Duodenal mucosa (tissue), 2 donors: ENCODE measurements around the gene TNS3.

Experiments
- H3K27ac ChIP-seq: one replicate; pipeline ENCODE4 v1.7.0; 2013; ENCODE audit warnings: low read depth, low read length
- H3K27me3 ChIP-seq, 2 donors: one replicate each; pipeline ENCODE4 v1.7.0; 2013; ENCODE audit warnings: low read length in 2 of 2, control low read depth in 1 of 2; ENCODE audit not compliant: insufficient read depth in 2 of 2, control insufficient read depth in 1 of 2
- H3K36me3 ChIP-seq, 2 donors: one replicate each; pipeline ENCODE4 v1.7.0; 2013; ENCODE audit warnings: low read length in 2 of 2, control low read depth in 1 of 2; ENCODE audit not compliant: insufficient read depth in 2 of 2, control insufficient read depth in 1 of 2
- H3K4me1 ChIP-seq, 2 donors: one replicate each; pipeline ENCODE4 v1.7.0; 2013; ENCODE audit warnings: low read length in 2 of 2, control low read depth in 1 of 2; ENCODE audit not compliant: insufficient read depth in 2 of 2, control insufficient read depth in 1 of 2
- H3K4me3 ChIP-seq, 2 donors: one replicate each; pipeline ENCODE4 v1.7.0; 2013; ENCODE audit warnings: low read length in 2 of 2, low read depth in 1 of 2
- H3K9ac ChIP-seq, 2 donors: one replicate each; pipeline ENCODE4 v1.7.0; 2013; ENCODE audit warnings: low read length in 2 of 2, low read depth in 1 of 2
- H3K9me3 ChIP-seq, 2 donors: one replicate each; pipeline ENCODE4 v1.7.0; 2013; ENCODE audit warnings: low read length in 2 of 2, control low read depth in 1 of 2; ENCODE audit not compliant: control insufficient read depth in 1 of 2

The TNS3 gene

DNA sequence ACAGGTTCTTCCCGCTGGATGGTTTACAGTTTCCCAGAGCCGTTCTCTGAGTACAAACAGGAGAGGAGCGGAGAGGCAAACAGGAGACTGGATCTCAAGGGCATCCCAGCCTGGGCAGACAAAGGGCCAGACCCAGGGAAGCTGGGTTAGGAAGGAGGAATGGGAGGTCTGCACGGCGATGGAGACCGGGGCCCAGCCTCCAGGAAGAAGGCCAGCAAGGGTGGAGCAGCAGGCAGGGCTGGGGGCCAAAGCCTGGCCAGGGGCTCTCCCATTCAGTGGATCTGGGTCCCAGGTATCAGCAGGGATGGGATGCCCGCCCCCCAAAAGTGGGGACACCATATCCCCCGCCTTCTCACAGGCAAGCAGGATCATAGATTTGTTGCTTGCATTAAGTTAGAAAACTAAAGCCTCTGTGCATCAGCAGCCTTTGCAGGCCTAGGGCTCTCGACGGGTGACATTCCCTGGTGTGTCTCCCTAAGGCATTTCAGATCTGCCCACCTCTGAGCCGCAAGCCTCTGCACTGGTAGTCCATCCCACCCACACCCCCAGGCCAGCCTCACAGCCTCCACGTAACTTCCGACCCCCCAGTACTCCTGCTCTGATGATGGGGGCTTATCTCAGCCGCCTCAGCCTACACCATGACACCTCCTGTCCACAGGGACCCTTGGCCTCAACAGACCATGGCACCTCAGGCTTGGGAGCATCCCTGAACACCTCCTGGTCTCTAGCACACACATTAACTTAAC lies 59.9 kb downstream of the TNS3 start:
- Histone ChIP-seq H3K36me3 (peaks cover 10 to 56% of the 10 kb centered on the region in 2 donors), H3K9me3 (no peaks in the 10 kb centered on the region), H3K9ac (no peak overlapping the region), H3K27me3 (no peaks in the 10 kb centered on the region), H3K4me3 (no peak overlapping the region), H3K4me1 (peaks cover 33 to 36% of the 10 kb centered on the region in 2 donors), H3K27ac (no peak overlapping the region)

DNA sequence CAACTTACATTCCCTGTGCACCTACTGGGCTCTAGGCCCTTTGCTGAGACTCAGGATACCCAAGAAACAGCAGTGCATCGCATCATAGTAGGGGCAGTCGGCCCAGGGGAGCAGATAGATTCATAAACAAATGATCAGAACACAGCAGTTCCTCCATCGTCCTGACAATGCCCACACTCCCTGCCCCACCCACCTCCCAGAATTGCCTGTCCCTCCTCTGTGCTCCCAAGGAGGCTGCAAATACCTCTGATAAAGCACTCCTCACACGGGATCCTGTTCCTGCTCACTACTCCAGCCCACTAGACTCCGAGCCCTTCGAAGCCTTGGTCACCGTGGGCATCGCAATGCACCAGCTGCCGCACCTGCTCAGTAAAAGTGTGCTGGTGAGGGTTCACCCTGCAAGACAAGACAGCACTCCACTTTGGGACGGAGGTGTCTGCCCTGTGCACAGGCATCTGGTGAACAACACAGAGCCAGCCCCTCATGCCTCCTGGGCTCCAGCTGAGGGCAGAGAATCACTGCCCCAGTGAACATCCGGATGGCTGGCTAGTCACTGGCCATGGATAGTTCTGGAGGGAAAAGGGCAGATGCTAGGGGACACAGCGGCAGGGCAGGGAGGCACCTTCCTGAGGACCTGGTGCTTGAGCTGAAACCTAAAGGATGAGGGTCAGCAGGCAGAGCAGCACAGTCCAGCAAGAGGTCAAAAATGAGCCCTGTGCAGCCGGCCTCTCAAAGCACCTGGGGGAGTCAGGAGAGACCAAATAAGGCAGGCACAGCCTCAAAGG lies 60.7 kb downstream of the TNS3 start:
- no peak overlapping the region for H3K27ac ChIP-seq
- H3K36me3 ChIP-seq, result peaks cover 6 to 52% of the 10 kb centered on the region in 2 donors
- H3K4me3 ChIP-seq, result no peak overlapping the region
- H3K4me1 ChIP-seq, result peaks cover 34 to 38% of the 10 kb centered on the region in 2 donors
- H3K9me3 ChIP-seq, result no peaks in the 10 kb centered on the region
- H3K9ac ChIP-seq, result no peak overlapping the region
- H3K27me3 ChIP-seq, result no peaks in the 10 kb centered on the region

DNA sequence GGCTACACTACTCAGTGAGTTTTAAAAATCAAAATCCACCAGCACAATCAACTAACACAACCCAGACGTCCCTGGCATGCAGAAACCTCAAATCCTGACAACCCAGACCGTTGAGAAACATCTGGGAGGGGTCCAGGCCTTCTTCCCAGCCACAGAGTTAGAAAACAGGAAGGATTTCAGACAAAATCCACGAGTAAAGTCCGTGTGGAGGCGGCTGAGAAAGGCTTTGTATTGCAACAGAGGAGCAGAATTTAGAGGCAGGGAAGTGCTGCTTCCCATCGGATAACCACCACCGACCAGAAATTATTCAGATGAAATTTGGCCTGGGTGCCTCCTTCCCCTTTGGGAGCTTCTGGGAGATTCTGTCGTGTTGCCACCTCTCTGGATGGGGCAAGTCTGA lies 61.5 kb downstream of the TNS3 start:
- peaks cover 34 to 38% of the 10 kb centered on the region in 2 donors for H3K4me1 ChIP-seq
- no peak overlapping the region for H3K9ac ChIP-seq

DNA sequence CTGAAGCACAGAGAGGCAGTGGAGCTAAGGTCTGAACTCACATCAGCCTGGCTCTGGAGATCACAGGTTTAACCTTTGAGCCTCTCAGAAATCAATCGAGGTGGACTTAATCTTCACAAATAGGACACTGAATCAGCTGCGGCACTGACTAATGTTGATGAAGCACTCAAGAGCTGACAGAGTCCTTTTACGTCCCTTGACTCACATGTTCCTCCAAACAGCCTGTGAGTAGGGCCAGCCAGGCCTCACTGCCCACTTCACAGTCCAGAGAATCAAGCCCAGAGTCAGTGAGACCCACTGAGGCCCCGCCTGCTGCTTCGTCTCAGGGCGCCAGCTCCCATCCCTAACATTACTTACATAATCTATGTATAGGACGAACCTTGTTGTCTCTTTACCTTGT lies 63.1 kb downstream of the TNS3 start:
- Histone ChIP-seq H3K27ac (no peak overlapping the region), H3K9ac (no peak overlapping the region), H3K4me1 (peaks cover 38 to 53% of the 10 kb centered on the region in 2 donors), H3K9me3 (no peaks in the 10 kb centered on the region), H3K4me3 (no peak overlapping the region), H3K36me3 (peaks cover 1 to 39% of the 10 kb centered on the region in 2 donors), H3K27me3 (no peaks in the 10 kb centered on the region)

More for the DNA sequence above, 61.5 kb downstream of the TNS3 start:
- no peak overlapping the region for H3K4me3 ChIP-seq
- H3K9me3 ChIP-seq, result no peaks in the 10 kb centered on the region
- no peak overlapping the region for H3K27ac ChIP-seq
- peaks cover 4 to 49% of the 10 kb centered on the region in 2 donors for H3K36me3 ChIP-seq
- H3K27me3 ChIP-seq, result no peaks in the 10 kb centered on the region

DNA sequence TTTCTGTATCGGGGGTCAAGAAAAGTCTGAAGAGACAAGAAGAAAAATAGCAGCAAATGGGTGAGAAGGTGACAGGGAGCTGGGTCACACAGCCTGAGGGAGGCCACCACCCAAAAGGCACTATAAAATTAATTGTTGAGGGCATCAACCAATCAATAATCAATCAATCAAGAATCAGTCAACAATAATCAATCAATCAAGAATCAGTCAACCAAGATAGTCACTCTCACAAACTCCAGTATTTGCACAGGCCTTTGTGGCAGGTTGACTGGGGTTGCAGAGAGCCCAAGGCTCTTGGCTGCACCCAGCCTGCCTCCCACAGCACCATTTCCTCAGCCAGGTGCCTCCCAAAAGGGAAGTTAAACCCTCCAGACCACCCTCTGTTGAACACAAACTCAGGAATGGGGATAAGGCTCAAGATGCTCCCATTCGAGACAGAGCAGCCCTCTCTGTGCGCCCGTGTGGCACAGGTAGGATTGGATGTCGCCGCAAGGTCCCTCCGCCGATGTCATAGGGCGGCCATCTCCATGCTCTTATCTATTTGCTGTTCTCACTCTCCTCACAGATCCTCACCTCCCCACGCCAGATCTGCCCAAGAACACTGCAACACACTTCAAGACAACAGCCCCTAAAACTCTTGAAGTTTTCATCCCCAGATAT lies 64.0 kb downstream of the TNS3 start:
- no peak overlapping the region for H3K9ac ChIP-seq

DNA sequence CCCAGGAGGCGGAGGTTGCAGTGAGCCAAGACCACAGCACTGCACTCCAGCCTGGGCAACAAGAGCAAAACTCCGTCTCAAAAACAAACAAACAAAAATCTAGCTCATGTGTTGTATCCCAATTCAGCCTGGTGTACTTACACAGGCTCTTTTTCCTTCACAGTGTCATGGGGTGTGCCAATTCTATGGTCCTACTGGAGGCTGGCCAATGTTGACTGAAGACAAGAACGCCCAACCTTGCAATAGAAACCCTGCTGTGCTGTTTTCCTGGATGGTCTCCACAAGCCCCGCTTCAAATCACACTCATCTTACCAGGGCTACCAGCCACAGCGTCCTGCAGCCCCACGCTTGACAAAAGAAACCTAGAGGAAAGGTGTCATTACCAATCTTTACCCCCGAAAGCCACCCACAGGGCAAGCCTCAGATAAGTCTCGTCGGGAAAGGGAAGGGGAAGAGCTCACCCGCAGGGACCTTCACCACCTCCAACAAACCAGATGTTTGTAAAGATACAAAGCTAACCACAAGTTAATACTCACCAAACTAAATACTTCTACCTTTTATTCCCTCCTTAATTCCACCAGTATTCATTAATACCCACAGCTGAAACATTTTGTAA lies 64.8 kb downstream of the TNS3 start:
- peaks cover 0 to 26% of the 10 kb centered on the region in 2 donors for H3K36me3 ChIP-seq
- H3K9ac ChIP-seq, result no peak overlapping the region
- H3K27ac ChIP-seq, result no peak overlapping the region
- no peak overlapping the region for H3K4me3 ChIP-seq
- H3K4me1 ChIP-seq, result peaks cover 42 to 54% of the 10 kb centered on the region in 2 donors
- no peaks in the 10 kb centered on the region for H3K27me3 ChIP-seq
- H3K9me3 ChIP-seq, result no peaks in the 10 kb centered on the region

More for the DNA sequence above, 64.0 kb downstream of the TNS3 start:
- H3K36me3 ChIP-seq, result peaks cover 0 to 30% of the 10 kb centered on the region in 2 donors
- no peak overlapping the region for H3K4me3 ChIP-seq
- H3K27me3 ChIP-seq, result no peaks in the 10 kb centered on the region
- peaks cover 42 to 53% of the 10 kb centered on the region in 2 donors for H3K4me1 ChIP-seq
- H3K9me3 ChIP-seq, result no peaks in the 10 kb centered on the region
- no peak overlapping the region for H3K27ac ChIP-seq

DNA sequence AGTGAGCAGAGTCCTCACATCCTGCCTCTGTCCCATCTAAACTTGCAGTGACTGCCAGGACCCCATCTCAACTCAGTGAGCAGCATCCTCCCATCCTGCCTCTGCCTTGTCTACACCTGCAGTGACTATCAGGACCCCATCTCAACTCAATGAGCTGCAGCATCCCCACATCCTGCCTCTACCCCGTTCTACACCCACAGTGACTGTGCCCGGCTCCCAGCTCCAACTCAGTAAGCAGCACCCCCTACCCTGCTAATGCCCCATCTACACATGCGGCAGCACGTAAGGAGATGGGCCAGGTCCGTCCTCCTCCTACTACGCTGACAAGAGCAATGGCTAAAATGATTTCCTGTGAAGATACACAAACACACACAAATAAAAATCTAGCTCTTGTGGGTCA lies 65.5 kb downstream of the TNS3 start:
- no peak overlapping the region for H3K9ac ChIP-seq
- no peaks in the 10 kb centered on the region for H3K9me3 ChIP-seq
- H3K36me3 ChIP-seq, result peaks cover 0 to 23% of the 10 kb centered on the region in 2 donors
- H3K27ac ChIP-seq, result no peak overlapping the region
- no peak overlapping the region for H3K4me3 ChIP-seq
- H3K27me3 ChIP-seq, result no peaks in the 10 kb centered on the region
- peaks cover 38 to 58% of the 10 kb centered on the region in 2 donors for H3K4me1 ChIP-seq

DNA sequence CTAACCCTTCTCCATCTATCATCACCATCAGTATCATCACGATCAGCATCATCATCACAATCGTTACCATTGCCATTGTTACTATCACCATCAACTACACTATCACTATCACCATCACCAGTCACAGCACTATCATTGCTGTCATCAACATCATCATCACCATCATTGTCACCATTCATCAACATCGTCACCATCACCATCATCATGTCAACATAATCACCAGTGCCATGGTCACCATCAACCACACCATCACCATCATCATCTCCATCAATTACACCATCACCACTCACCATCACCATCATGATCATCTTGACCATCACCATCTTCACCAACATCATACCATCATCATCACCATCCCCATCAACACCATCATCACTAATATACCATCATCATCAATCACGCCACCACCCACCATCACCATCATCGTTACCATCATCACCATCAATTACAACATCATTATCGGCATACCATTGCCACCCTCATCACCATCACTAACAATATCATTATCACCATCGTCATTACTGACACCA lies 66.5 kb downstream of the TNS3 start:
- no peak overlapping the region for H3K4me3 ChIP-seq
- no peaks in the 10 kb centered on the region for H3K27me3 ChIP-seq
- peaks cover 0 to 16% of the 10 kb centered on the region in 2 donors for H3K36me3 ChIP-seq
- no peaks in the 10 kb centered on the region for H3K9me3 ChIP-seq
- no peak overlapping the region for H3K9ac ChIP-seq
- H3K4me1 ChIP-seq, result peaks cover 28 to 48% of the 10 kb centered on the region in 2 donors
- H3K27ac ChIP-seq, result no peak overlapping the region

DNA sequence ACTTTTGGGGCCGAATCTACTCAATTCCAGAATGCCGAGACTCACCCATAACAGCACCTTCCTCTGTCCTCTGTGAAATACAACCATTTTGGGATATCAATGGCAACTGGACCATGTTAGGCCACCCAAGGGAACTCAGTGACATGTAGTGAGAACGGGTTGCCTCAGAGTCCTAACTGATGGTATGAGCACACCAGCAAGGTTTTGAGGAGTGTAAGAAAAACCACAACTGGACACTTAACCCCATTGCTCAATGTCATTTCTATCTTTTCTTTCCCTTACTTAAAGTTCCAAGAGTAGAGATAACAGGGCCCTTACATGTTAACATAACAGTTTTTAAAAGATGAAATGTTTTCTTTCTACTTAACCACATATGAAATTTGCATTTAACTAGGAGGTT lies 67.1 kb downstream of the TNS3 start:
- no peaks in the 10 kb centered on the region for H3K9me3 ChIP-seq
- peaks cover 24 to 44% of the 10 kb centered on the region in 2 donors for H3K4me1 ChIP-seq
- no peak overlapping the region for H3K9ac ChIP-seq
- peaks cover 0 to 17% of the 10 kb centered on the region in 2 donors for H3K36me3 ChIP-seq
- H3K4me3 ChIP-seq, result no peak overlapping the region
- H3K27me3 ChIP-seq, result no peaks in the 10 kb centered on the region
- no peak overlapping the region for H3K27ac ChIP-seq
